Osteoblast (primary cell): ENCODE results near the gene ADCK1. TPM values are rescaled to one million over a fixed set of nuclear protein-coding genes. Genes with fewer than 3 reads are reported as not detected.
"Not testable (repeated sequence)": the region's sequence is repeated elsewhere in the genome, so short reads cannot be mapped to it uniquely, and the experiment has no call there.

Source experiments
- DNase-seq: peaks from one replicate; pipeline ENCODE4 v3.0.0; 2011; ENCODE audit warnings: low spot score, mixed read lengths; ENCODE audit not compliant: insufficient read length; ENCODE audit errors: missing footprints
- H2AFZ ChIP-seq: 2 replicates; pipeline ENCODE4 v1.6.0; 2011; ENCODE audit warnings: mild to moderate bottlenecking, low read length
- H3K27ac ChIP-seq: 2 replicates; pipeline ENCODE4 v1.5.1; 2011; ENCODE audit warnings: mild to moderate bottlenecking, low read depth, low read length, moderate library complexity
- H3K27me3 ChIP-seq: 2 replicates; pipeline ENCODE4 v1.6.0; 2012; ENCODE audit warnings: mild to moderate bottlenecking, control low read depth, inconsistent platforms, low read length, moderate library complexity; ENCODE audit not compliant: insufficient read depth
- H3K36me3 ChIP-seq: 2 replicates; pipeline ENCODE4 v1.5.1; 2011; ENCODE audit warnings: mild to moderate bottlenecking, low read length, control low read depth, moderate library complexity; ENCODE audit not compliant: insufficient read depth
- H3K4me1 ChIP-seq: 2 replicates; pipeline ENCODE4 v1.5.1; 2011; ENCODE audit warnings: mild to moderate bottlenecking, low read length, control low read depth, moderate library complexity; ENCODE audit not compliant: insufficient read depth
- H3K4me2 ChIP-seq: 2 replicates; pipeline ENCODE4 v1.6.0; 2011; ENCODE audit warnings: mild to moderate bottlenecking, low read length; ENCODE audit not compliant: insufficient read depth
- H3K4me3 ChIP-seq: fragments of 200-600 bp; sonication (generic); 3 replicates; pipeline ENCODE4 v1.5.1; 2012; ENCODE audit warnings: mild to moderate bottlenecking, low read length, inconsistent platforms; ENCODE audit not compliant: insufficient read depth
- H3K79me2 ChIP-seq: 2 replicates; pipeline ENCODE4 v1.6.0; 2012; ENCODE audit warnings: mild to moderate bottlenecking, low read length, control low read depth, inconsistent platforms; ENCODE audit not compliant: insufficient read depth
- H3K9me3 ChIP-seq: 2 replicates; pipeline ENCODE4 v1.5.1; 2011; ENCODE audit warnings: low read depth, low read length, control low read depth
- H4K20me1 ChIP-seq: 2 replicates; pipeline ENCODE4 v1.6.0; 2012; ENCODE audit warnings: mild to moderate bottlenecking, low read length, control low read depth; ENCODE audit not compliant: insufficient read depth
- CTCF ChIP-seq: IDR thresholded peaks from 2 replicates; pipeline ENCODE4 v1.5.1; 2011; ENCODE audit warnings: mild to moderate bottlenecking, low read depth, low read length, moderate library complexity; ENCODE audit errors: extremely low read depth
- total RNA-seq: library from RNA; depleted of rRNA; stranded (reverse); fragments of >200 nt; gene quantifications from 2 replicates; pipeline ENCODE4 v1.2.3, GENCODE V29; 2012

ADCK1 gene
- total RNA-seq, 1 donor: 9.0 TPM

DNA sequence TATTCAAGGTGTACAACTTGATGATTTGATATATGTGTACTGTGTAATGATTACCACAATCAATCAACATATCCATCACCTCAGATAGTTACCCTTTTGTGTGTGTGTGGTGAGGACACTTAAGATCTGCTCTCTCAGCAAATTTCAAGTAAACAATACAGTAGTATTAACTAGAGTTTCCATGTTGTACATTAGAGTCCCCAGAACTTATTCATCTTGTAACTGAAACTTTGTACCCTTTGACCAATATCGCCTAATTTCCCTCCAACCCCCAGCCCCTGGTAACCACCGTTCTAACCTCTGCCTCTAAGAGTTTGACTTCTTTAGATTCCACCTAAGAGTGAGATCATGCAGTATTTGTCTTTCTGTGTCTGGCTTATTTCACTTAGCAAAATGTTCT is 12.1 kb downstream of the ADCK1 start:
- Histone ChIP-seq H3K79me2 (no peaks in the 10 kb centered on the region), H2AFZ (no peak overlapping the region), H3K4me1 (no peaks in the 10 kb centered on the region), H3K9me3 (no peaks in the 10 kb centered on the region), H3K27ac (no peak overlapping the region), H3K36me3 (no peaks in the 10 kb centered on the region), H3K4me2 (no peak overlapping the region), H3K4me3 (no peak overlapping the region), H3K27me3 (no peaks in the 10 kb centered on the region), H4K20me1 (no peaks in the 10 kb centered on the region)
- no peak for DNase-seq
- no peak for TF ChIP-seq CTCF

DNA sequence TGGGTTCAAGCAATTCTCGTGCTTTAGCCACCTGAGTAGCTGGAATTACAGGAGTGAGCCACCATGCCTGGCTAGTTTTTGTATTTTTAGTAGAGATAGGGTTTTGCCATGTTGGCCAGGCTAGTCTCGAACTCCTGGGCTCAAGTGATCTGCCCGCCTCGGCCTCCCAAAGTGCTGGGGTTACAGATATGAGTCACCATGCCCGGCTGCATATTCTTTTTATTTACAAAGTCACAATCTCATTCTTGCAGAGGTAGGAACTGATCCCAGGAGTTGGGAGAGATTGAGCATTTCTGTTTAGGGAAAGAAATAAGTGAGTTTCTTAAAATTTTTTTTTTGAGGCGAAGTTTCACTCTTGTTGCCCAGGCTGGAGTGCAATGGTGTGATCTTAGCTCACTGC is 12.8 kb downstream of the ADCK1 start:
- not testable (repeated sequence) for H4K20me1 ChIP-seq, H3K4me1 ChIP-seq, H2AFZ ChIP-seq, H3K27ac ChIP-seq, H3K79me2 ChIP-seq, H3K4me2 ChIP-seq, H3K27me3 ChIP-seq, H3K4me3 ChIP-seq, H3K9me3 ChIP-seq, H3K36me3 ChIP-seq, DNase-seq

GRCh38 chr14:77822307-77822706 is 22.4 kb downstream of the ADCK1 start:
- Histone ChIP-seq H3K4me2 (no peak overlapping the region), H3K4me3 (no peak overlapping the region), H3K27ac (no peak overlapping the region), H3K9me3 (no peaks in the 10 kb centered on the region), H4K20me1 (no peaks in the 10 kb centered on the region), H2AFZ (no peak overlapping the region), H3K4me1 (no peaks in the 10 kb centered on the region), H3K27me3 (no peaks in the 10 kb centered on the region), H3K36me3 (no peaks in the 10 kb centered on the region), H3K79me2 (no peaks in the 10 kb centered on the region)
- no peak for DNase-seq
- TF ChIP-seq CTCF: no peak

GRCh38 chr14:77822741-77823140 is 22.8 kb downstream of the ADCK1 start:
- no peaks in the 10 kb centered on the region for H4K20me1 ChIP-seq
- H2AFZ ChIP-seq: no peak overlapping the region
- TF ChIP-seq CTCF: no peak
- H3K79me2 ChIP-seq: no peaks in the 10 kb centered on the region
- H3K36me3 ChIP-seq: no peaks in the 10 kb centered on the region
- no peak overlapping the region for H3K4me3 ChIP-seq
- no peaks in the 10 kb centered on the region for H3K27me3 ChIP-seq
- no peak overlapping the region for H3K27ac ChIP-seq
- H3K4me1 ChIP-seq: no peaks in the 10 kb centered on the region
- no peak overlapping the region for H3K4me2 ChIP-seq
- no peaks in the 10 kb centered on the region for H3K9me3 ChIP-seq
- no peak for DNase-seq

DNA sequence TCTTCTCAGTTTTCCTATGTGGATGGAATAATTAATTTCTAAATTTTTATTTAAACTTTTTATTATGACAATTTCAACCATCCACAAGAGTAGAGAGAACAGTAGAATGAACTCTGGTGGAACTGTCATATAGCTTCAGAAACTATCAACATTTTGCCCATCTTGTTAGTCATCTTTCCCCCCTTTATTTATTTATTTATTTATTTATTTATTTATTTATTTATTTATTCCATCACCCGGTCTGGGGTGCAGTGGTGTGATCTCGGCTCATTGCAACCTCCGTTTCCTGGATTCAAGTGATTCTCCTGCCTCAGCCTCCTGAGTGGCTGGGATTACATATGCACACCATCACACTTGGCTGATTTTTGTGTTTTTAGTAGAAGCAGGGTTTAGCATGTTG is 23.5 kb downstream of the ADCK1 start:
- no peaks in the 10 kb centered on the region for H4K20me1 ChIP-seq
- H3K4me3 ChIP-seq: no peak overlapping the region
- H2AFZ ChIP-seq: no peak overlapping the region
- H3K79me2 ChIP-seq: no peaks in the 10 kb centered on the region
- no peak for DNase-seq
- no peak overlapping the region for H3K4me2 ChIP-seq
- no peaks in the 10 kb centered on the region for H3K36me3 ChIP-seq
- no peaks in the 10 kb centered on the region for H3K27me3 ChIP-seq
- no peaks in the 10 kb centered on the region for H3K4me1 ChIP-seq
- H3K27ac ChIP-seq: no peak overlapping the region
- TF ChIP-seq CTCF: no peak
- no peaks in the 10 kb centered on the region for H3K9me3 ChIP-seq
